PC-3 (cell line): ENCODE measurements around the gene KRT80.

Source experiments
- EZH2 ChIP-seq: fragments of 300-600 bp; sonication (generic); IDR thresholded peaks from one replicate; pipeline ENCODE4 v1.6.1; 2017; ENCODE audit warnings: antibody characterized with exemption, mild to moderate bottlenecking, low read length; ENCODE audit not compliant: unreplicated experiment
- TF ChIP-seq, protein P1 (sequence below): fragments of 300-600 bp; sonication (generic); conservative IDR thresholded peaks from 2 replicates; pipeline ENCODE4 v1.5.1; 2017; ENCODE audit warnings: antibody characterized with exemption, low read depth, mild to moderate bottlenecking, low read length

DNA sequence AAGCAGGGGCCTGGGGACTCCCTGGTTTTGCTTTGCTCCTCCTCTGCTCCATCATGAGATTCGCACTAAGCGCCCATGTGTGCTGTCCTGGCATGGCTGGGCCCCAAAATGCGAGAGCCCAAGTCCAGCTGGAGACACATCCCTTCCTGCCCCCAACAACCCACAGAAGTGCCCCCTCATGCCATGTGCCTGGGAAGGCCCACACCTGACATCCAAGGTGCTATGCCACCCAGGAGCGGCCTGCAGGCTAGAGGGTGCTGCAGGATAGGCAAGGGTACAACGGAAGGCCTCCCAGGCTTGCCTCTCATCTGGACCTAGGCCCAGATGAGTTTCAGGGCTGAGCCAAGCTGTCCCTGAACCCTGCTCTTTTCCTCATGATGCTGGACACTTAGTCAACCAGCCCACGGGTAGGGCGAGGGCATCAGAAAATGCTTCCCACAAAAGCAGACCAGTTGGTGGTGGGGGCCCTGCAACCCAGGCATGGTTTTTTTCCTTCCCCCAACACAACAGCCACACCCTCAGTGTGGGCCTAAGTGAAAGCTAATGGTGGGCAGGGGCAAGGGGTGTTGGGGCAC lies 13.2 kb upstream of the KRT80 start:
- TF ChIP-seq, protein P1, sequence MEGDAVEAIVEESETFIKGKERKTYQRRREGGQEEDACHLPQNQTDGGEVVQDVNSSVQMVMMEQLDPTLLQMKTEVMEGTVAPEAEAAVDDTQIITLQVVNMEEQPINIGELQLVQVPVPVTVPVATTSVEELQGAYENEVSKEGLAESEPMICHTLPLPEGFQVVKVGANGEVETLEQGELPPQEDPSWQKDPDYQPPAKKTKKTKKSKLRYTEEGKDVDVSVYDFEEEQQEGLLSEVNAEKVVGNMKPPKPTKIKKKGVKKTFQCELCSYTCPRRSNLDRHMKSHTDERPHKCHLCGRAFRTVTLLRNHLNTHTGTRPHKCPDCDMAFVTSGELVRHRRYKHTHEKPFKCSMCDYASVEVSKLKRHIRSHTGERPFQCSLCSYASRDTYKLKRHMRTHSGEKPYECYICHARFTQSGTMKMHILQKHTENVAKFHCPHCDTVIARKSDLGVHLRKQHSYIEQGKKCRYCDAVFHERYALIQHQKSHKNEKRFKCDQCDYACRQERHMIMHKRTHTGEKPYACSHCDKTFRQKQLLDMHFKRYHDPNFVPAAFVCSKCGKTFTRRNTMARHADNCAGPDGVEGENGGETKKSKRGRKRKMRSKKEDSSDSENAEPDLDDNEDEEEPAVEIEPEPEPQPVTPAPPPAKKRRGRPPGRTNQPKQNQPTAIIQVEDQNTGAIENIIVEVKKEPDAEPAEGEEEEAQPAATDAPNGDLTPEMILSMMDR: no peak
- no peak for TF ChIP-seq EZH2
